ENCODE data around the gene CRK.
"Not testable (repeated sequence)": the region's sequence is repeated elsewhere in the genome, so short reads cannot be mapped to it uniquely, and the experiment has no call there.

The CRK gene

GRCh38 chr17:1420163-1420562, 35.9 kb downstream of the CRK start:
- no peak for DNase-seq

- not testable (repeated sequence) for DNase-seq
Measured at GRCh38 chr17:1418476-1418875, 37.6 kb downstream of the CRK start.

GRCh38 chr17:1416414-1416813, 39.6 kb downstream of the CRK start:
- no peak for DNase-seq

- no peak for DNase-seq
Measured at GRCh38 chr17:1414634-1415033, 41.4 kb downstream of the CRK start.

GRCh38 chr17:1414001-1414574, 41.9 kb downstream of the CRK start:
- no peak for DNase-seq

GRCh38 chr17:1413281-1413791, 42.7 kb downstream of the CRK start:
- DNase-seq, result peak; percentile 47

- DNase-seq, result no peak
Measured at GRCh38 chr17:1412185-1413110, 43.6 kb downstream of the CRK start.

- no peak for DNase-seq
Measured at GRCh38 chr17:1402262-1402586, 53.8 kb downstream of the CRK start.

- DNase-seq, result peak; percentile 83
Measured at GRCh38 chr17:1399679-1400512, 56.1 kb downstream of the CRK start, which contains the start of gene YWHAE. Gene YWHAE, minus strand, starts transcription at chr17:1400222. Its CDS starts 112 bp downstream, at chr17:1400110.

GRCh38 chr17:1398931-1399678, 56.9 kb downstream of the CRK start:
- no peak for DNase-seq

GRCh38 chr17:1398028-1398427, 58.0 kb downstream of the CRK start:
- DNase-seq, result no peak

GRCh38 chr17:1395876-1396665, 60.0 kb downstream of the CRK start:
- not testable (repeated sequence) for DNase-seq

GRCh38 chr17:1391577-1391976, 64.5 kb downstream of the CRK start:
- DNase-seq, result no peak

- no peak for DNase-seq
Measured at GRCh38 chr17:1390432-1391367, 65.3 kb downstream of the CRK start.

GRCh38 chr17:1387490-1388227, 68.4 kb downstream of the CRK start:
- not testable (repeated sequence) for DNase-seq

GRCh38 chr17:1386675-1387190, 69.3 kb downstream of the CRK start:
- DNase-seq, result not testable (repeated sequence)

- no peak for DNase-seq
Measured at GRCh38 chr17:1386265-1386664, 69.8 kb downstream of the CRK start.

- no peak for DNase-seq
Measured at GRCh38 chr17:1385861-1386260, 70.2 kb downstream of the CRK start.

- DNase-seq, result no peak
Measured at GRCh38 chr17:1384905-1385435, 71.1 kb downstream of the CRK start.
